Hepatocyte (in vitro differentiated cells): ENCODE measurements around the gene KANK4.

Experiments used
- EZH2 ChIP-seq: fragments of 200-600 bp; sonication (generic); IDR thresholded peaks from 2 replicates; pipeline ENCODE4 v1.6.1; 2016; ENCODE audit warnings: antibody characterized with exemption, mild to moderate bottlenecking, borderline replicate concordance
- TF ChIP-seq, protein P1 (sequence below): fragments of 200-600 bp; sonication (generic); IDR thresholded peaks from 2 replicates; pipeline ENCODE4 v1.5.1; 2016; ENCODE audit warnings: antibody characterized with exemption, mild to moderate bottlenecking; ENCODE audit not compliant: poor library complexity

DNA sequence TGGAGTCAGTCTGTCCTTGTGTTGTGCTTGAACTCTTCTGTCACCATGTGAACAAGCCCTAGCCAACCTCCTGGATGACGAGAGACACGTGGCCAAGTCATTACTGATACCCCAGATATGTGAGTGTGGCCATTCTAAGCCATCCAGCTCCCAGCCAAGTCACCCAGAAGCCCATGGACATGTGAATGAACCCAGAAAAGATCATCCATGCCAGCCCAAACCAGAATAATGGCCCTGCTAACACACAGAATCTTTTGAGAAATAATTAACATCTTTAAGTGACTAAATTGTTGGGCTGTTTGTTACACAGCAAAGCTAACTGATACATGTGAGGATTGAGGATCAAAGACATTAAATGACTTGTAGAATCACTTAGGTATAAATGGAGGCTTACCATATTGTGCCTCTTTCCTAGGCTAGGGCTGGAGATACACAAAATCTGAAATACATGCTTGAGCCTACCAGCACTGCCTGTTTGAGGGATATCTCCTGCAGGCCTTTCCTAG, 38.2 kb downstream of the KANK4 start:
- TF ChIP-seq, protein P1, sequence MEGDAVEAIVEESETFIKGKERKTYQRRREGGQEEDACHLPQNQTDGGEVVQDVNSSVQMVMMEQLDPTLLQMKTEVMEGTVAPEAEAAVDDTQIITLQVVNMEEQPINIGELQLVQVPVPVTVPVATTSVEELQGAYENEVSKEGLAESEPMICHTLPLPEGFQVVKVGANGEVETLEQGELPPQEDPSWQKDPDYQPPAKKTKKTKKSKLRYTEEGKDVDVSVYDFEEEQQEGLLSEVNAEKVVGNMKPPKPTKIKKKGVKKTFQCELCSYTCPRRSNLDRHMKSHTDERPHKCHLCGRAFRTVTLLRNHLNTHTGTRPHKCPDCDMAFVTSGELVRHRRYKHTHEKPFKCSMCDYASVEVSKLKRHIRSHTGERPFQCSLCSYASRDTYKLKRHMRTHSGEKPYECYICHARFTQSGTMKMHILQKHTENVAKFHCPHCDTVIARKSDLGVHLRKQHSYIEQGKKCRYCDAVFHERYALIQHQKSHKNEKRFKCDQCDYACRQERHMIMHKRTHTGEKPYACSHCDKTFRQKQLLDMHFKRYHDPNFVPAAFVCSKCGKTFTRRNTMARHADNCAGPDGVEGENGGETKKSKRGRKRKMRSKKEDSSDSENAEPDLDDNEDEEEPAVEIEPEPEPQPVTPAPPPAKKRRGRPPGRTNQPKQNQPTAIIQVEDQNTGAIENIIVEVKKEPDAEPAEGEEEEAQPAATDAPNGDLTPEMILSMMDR = no peak
- TF ChIP-seq EZH2 = no peak
